ENCODE results near the gene EDARADD. TPM values are rescaled to one million over a fixed set of nuclear protein-coding genes. Genes with fewer than 3 reads are reported as not detected.

EDARADD gene
- total RNA-seq, 2 experiments from 2014 or later = 1.5 to 1.7 TPM

DNA sequence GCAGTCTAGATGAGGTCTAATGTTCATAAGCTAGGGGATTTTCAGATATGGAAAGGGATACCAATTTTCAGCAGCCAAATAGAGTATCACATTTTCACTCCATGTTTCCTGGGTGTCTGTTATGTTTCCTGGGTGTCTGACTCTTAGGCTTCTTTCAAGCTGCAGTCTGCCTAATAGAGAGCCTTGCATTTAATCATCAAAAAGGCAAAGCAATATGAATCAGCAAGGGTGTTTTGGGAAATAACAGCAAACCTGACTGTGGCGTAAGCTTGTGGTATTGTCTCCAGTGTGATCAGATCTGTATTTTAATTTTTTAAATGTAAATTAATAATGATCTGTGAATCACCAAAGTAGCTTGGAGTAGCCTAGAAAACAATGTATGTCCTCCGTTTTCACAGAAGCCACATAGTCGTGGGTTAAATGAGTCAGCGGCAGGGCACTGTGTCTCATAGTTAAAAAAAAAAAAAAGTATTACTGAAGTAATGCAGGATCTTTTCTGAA is 140.1 kb downstream of the EDARADD start:
- Mint-ChIP-seq H3K27me3 (no peaks in the 10 kb centered on the region), H3K4me3 (peak overlapping the region; percentile 8), H3K9me3 (no peaks in the 10 kb centered on the region), H3K4me1 (ENCODE audit: low read depth) (peaks cover 53% of the 10 kb centered on the region), H3K36me3 (ENCODE audit: low read depth) (peaks cover 82% of the 10 kb centered on the region), H3K27ac (peak overlapping the region; percentile 81)
- Histone ChIP-seq H3K4me1 (ENCODE audit: insufficient read depth, low read length) (peaks cover 32% of the 10 kb centered on the region), H3K27me3 (ENCODE audit: control insufficient read depth in 1 of 2, insufficient read depth in 2 of 2, low read length in 2 of 2) (no peaks in the 10 kb centered on the region), H3K27ac (ENCODE audit: low read depth in 1 of 2, low read length in 2 of 2) (peak overlapping the region; percentile 36 to 43), H3K36me3 (ENCODE audit: insufficient read depth, low read length) (peaks cover 53% of the 10 kb centered on the region), H3K9me3 (ENCODE audit: control insufficient read depth in 1 of 2, insufficient read depth in 1 of 2, low read length in 2 of 2) (no peaks in the 10 kb centered on the region), H3K4me3 (ENCODE audit: low read length) (no peak overlapping the region)
- intact Hi-C loops (cut with DNase I, micrococcal nuclease) = no loop called here
- ATAC-seq (ENCODE audit: poor library complexity) = peak; percentile 69
- ChIA-PET POLR2A (interaction anchor here (0.9 to 1.3 kb wide), 4 partner anchors 10 to 261 kb away, joined by 3 to 7 read pairs (median 4); partner anchors contain the start of genes LGALS8 and MTR), CTCF (interaction anchor here (1.0 kb wide), 1 partner anchor 18 kb away, joined by 3 read pairs; no protein-coding TSS in a partner anchor)
- TF ChIP-seq, protein P1, sequence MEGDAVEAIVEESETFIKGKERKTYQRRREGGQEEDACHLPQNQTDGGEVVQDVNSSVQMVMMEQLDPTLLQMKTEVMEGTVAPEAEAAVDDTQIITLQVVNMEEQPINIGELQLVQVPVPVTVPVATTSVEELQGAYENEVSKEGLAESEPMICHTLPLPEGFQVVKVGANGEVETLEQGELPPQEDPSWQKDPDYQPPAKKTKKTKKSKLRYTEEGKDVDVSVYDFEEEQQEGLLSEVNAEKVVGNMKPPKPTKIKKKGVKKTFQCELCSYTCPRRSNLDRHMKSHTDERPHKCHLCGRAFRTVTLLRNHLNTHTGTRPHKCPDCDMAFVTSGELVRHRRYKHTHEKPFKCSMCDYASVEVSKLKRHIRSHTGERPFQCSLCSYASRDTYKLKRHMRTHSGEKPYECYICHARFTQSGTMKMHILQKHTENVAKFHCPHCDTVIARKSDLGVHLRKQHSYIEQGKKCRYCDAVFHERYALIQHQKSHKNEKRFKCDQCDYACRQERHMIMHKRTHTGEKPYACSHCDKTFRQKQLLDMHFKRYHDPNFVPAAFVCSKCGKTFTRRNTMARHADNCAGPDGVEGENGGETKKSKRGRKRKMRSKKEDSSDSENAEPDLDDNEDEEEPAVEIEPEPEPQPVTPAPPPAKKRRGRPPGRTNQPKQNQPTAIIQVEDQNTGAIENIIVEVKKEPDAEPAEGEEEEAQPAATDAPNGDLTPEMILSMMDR (IDR thresholded peaks at IDR 0.05) = no peak
- peak in 5 of 14 experiments; percentile 11 to 54 (median 29) for DNase-seq

Other genes starting within 250 kb of the EDARADD start
- gene ERO1B, start 112.3 kb upstream of the EDARADD start, total RNA-seq = 10 to 100 TPM; 15.2 to 16.5 TPM
- gene LGALS8, start 129.7 kb downstream of the EDARADD start, total RNA-seq = 100 to 1,000 TPM; 138 to 144 TPM
- gene HEATR1, start 210.2 kb downstream of the EDARADD start, total RNA-seq = 10 to 100 TPM; 34.9 to 37.5 TPM

All from CD4-positive, alpha-beta T cell (primary cell).